OCI-LY1 (cell line): ENCODE data around the gene DMAC2L.

ENCODE experiments used
- EZH2 ChIP-seq: fragments of 200-600 bp; sonication (generic), shearing (Covaris generic); IDR thresholded peaks from 2 replicates; pipeline ENCODE4 v1.8.0; 2017; ENCODE audit warnings: borderline replicate concordance, mixed run types, mild to moderate bottlenecking, antibody characterized with exemption, low read length, moderate library complexity, mixed read lengths
- TF ChIP-seq, protein P1 (sequence below): fragments of 200-600 bp; sonication (generic), shearing (Covaris generic); IDR thresholded peaks from 2 replicates; pipeline ENCODE4 v1.5.1; 2017; ENCODE audit warnings: mild to moderate bottlenecking, antibody characterized with exemption, low read length, moderate library complexity, mixed read lengths

DNA sequence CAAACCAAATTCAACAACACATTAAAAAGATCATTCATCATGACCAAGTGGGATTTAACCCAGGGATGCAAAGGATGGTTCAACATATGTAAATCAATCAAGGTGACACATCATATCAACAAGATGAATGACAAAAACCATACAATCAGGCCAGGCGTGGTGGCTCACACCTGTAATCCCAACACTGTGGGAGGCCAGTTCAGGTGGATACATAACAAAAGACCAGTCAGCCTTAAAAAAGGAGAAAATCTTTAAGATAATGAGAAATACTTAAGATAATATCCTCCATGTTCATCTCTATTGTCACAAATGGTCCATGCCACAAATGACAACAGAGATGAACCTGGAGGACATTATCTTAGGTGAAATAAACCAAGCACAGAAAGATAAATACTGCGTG is 12.5 kb upstream of the DMAC2L start:
- TF ChIP-seq, protein P1, sequence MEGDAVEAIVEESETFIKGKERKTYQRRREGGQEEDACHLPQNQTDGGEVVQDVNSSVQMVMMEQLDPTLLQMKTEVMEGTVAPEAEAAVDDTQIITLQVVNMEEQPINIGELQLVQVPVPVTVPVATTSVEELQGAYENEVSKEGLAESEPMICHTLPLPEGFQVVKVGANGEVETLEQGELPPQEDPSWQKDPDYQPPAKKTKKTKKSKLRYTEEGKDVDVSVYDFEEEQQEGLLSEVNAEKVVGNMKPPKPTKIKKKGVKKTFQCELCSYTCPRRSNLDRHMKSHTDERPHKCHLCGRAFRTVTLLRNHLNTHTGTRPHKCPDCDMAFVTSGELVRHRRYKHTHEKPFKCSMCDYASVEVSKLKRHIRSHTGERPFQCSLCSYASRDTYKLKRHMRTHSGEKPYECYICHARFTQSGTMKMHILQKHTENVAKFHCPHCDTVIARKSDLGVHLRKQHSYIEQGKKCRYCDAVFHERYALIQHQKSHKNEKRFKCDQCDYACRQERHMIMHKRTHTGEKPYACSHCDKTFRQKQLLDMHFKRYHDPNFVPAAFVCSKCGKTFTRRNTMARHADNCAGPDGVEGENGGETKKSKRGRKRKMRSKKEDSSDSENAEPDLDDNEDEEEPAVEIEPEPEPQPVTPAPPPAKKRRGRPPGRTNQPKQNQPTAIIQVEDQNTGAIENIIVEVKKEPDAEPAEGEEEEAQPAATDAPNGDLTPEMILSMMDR, result no peak
- no peak for TF ChIP-seq EZH2
